ENCODE measurements around the gene MBD5. TPM values are rescaled to one million over a fixed set of nuclear protein-coding genes. Genes with fewer than 3 reads are reported as not detected.

MBD5 gene
- total RNA-seq, 1 experiment from 2014 or later = 33.9 TPM

DNA sequence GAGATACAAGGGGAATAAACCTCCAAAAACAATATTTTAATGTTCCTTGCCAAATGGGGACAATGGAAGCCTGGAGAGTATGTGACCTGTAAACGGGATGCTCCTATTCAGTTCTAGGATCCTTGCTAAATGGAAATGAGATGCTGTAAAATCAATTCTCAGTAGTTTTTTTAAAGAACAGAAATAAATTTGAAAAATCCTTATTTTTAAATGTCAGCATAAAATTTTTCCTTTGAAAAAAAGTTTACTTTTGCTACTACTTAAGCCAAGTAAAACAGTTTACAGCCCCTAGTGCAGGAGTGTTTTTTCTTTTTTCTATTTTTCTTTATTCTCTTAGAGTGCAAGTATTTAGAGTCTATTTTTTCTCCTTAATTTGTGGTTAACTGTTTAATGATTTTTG lies 158.8 kb downstream of the MBD5 start:
- POLR2A ChIA-PET = no interaction called here
- Mint-ChIP-seq H3K36me3 (ENCODE audit: insufficient read depth, unreplicated experiment) (peaks cover 13% of the 10 kb centered on the region), H3K27me3 (ENCODE audit: insufficient read depth, unreplicated experiment) (no peaks in the 10 kb centered on the region), H3K9me3 (ENCODE audit: unreplicated experiment) (peaks cover 5% of the 10 kb centered on the region), H3K4me1 (ENCODE audit: insufficient read depth, unreplicated experiment) (no peaks in the 10 kb centered on the region), H3K27ac (ENCODE audit: low read depth, unreplicated experiment) (no peak overlapping the region), H3K4me3 (ENCODE audit: unreplicated experiment) (no peak overlapping the region)
- DNase-seq (ENCODE audit: unreplicated experiment) = no peak
- no TSS peak for BruUV-seq (replicated peaks)
- intact Hi-C loops (cut with micrococcal nuclease) = no loop called here
- CTCF ChIA-PET = no interaction called here
- TF ChIP-seq, protein P1, sequence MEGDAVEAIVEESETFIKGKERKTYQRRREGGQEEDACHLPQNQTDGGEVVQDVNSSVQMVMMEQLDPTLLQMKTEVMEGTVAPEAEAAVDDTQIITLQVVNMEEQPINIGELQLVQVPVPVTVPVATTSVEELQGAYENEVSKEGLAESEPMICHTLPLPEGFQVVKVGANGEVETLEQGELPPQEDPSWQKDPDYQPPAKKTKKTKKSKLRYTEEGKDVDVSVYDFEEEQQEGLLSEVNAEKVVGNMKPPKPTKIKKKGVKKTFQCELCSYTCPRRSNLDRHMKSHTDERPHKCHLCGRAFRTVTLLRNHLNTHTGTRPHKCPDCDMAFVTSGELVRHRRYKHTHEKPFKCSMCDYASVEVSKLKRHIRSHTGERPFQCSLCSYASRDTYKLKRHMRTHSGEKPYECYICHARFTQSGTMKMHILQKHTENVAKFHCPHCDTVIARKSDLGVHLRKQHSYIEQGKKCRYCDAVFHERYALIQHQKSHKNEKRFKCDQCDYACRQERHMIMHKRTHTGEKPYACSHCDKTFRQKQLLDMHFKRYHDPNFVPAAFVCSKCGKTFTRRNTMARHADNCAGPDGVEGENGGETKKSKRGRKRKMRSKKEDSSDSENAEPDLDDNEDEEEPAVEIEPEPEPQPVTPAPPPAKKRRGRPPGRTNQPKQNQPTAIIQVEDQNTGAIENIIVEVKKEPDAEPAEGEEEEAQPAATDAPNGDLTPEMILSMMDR (IDR thresholded peaks at IDR 0.05; ENCODE audit: unreplicated experiment) = no peak

DNA sequence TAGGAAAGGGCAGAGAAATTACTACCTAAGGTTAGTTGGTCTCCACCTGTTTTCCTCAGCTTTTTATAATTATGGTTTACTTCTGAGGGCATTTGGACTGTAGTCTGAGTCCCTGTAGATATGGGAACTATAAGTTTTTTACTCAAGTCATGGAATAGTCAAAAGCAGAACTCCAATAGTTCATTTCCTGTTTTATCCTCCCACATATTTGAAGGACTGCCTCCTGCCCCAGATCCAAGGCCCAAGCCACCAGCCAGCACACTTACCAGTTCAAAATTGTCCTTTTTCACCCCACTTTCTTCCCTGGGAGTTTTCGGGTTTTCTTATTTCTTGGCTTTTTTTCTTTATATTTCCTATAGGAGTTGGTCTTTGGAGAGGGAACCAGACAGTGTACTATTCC lies 164.1 kb downstream of the MBD5 start:
- intact Hi-C loops (cut with micrococcal nuclease) = no loop called here
- Mint-ChIP-seq H3K27ac (ENCODE audit: low read depth, unreplicated experiment) (no peak overlapping the region), H3K9me3 (ENCODE audit: unreplicated experiment) (peaks cover 14% of the 10 kb centered on the region), H3K27me3 (ENCODE audit: insufficient read depth, unreplicated experiment) (no peaks in the 10 kb centered on the region), H3K4me1 (ENCODE audit: insufficient read depth, unreplicated experiment) (no peaks in the 10 kb centered on the region), H3K36me3 (ENCODE audit: insufficient read depth, unreplicated experiment) (peaks cover 16% of the 10 kb centered on the region), H3K4me3 (ENCODE audit: unreplicated experiment) (no peak overlapping the region)
- DNase-seq (ENCODE audit: unreplicated experiment) = no peak
- ChIA-PET POLR2A (no interaction called here), CTCF (interaction anchor here (0.6 kb wide), 1 partner anchor 46 kb away, joined by 4 read pairs; no protein-coding TSS in a partner anchor)
- TF ChIP-seq, protein P1 (IDR thresholded peaks at IDR 0.05; ENCODE audit: unreplicated experiment) = no peak
- no TSS peak for BruUV-seq (replicated peaks)

DNA sequence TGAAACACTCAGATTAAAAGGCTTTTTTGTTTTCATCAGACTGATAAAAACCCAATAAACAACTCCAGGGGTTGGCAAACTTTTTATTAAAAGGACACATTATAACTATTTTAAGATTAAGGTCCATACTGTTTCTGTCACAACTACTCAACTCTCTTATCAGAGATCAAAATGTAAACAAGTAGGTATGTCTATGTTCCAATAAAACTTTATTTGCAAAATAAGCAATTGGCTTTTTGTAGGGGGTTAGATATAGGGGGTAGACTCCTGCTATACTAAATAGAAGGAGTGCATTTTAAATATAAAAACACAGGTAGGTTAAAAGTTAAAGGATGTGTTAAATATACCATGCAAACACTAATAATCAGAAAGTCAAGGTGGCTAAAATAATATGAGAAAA lies 174.0 kb downstream of the MBD5 start:
- ChIA-PET CTCF (no interaction called here), POLR2A (no interaction called here)
- no peaks in the 10 kb centered on the region for H3K4me1 Mint-ChIP-seq (ENCODE audit: insufficient read depth, unreplicated experiment)
- H3K27me3 Mint-ChIP-seq (ENCODE audit: insufficient read depth, unreplicated experiment) = no peaks in the 10 kb centered on the region
- no TSS peak for BruUV-seq (replicated peaks)
- no peak overlapping the region for H3K4me3 Mint-ChIP-seq (ENCODE audit: unreplicated experiment)
- TF ChIP-seq, protein P1 (IDR thresholded peaks at IDR 0.05; ENCODE audit: unreplicated experiment) = no peak
- no peaks in the 10 kb centered on the region for H3K9me3 Mint-ChIP-seq (ENCODE audit: unreplicated experiment)
- DNase-seq (ENCODE audit: unreplicated experiment) = no peak
- intact Hi-C loops (cut with micrococcal nuclease) = no loop called here
- H3K36me3 Mint-ChIP-seq (ENCODE audit: insufficient read depth, unreplicated experiment) = no peaks in the 10 kb centered on the region
- H3K27ac Mint-ChIP-seq (ENCODE audit: low read depth, unreplicated experiment) = no peak overlapping the region

DNA sequence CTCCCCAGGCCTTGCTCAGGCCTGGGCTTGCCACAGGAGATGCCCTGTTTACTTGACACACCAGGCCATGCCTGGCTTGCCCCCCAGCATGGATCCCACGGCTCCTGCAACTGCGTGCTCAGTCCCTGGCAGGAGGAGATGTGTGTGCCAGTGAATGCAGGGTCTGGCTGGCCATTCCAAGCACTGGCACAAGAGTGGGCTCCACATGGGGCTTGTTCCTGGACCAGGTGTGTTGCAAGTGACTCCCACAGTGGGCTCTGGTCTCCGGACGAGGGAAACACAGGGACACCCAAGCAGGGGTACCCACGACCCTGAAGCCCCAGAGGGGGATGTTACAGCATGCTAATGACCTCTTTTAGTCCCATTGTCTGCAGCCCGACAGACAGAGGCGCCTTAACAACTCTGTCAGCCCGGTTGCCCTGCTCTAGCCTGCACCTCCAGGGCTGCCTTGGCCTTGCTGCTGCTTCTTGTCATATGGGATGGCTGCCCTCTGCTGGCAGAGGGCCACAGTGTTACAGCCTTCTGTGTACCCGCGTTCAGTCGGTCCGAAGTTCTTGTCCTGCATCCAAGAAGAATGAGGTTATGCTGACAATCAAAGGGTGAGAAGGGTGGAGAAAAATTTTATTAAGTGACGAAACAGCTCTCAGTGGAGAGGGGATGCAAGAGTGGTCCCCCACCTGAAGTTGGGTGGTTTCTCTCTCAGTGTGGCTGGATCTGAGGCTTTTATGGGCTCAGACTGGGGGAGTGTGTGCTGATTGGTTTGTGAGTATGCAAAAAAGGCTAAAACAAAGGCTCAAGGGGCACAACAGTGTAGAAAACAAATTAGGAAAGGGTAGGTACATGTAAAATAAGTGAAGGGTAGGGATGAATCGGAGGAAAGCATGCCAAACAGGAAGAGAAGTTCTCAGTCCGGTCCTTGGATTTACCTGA lies 180.4 kb downstream of the MBD5 start:
- ChIA-PET POLR2A (interaction anchor here (1.1 kb wide), 1 partner anchor 211 kb away, joined by 3 read pairs; no protein-coding TSS in a partner anchor), CTCF (interaction anchor here (0.7 kb wide), 1 partner anchor 107 kb away, joined by 3 read pairs; no protein-coding TSS in a partner anchor)
- Mint-ChIP-seq H3K4me1 (ENCODE audit: insufficient read depth, unreplicated experiment) (no peaks in the 10 kb centered on the region), H3K36me3 (ENCODE audit: insufficient read depth, unreplicated experiment) (peaks cover 6% of the 10 kb centered on the region), H3K4me3 (ENCODE audit: unreplicated experiment) (no peak overlapping the region), H3K9me3 (ENCODE audit: unreplicated experiment) (no peaks in the 10 kb centered on the region), H3K27ac (ENCODE audit: low read depth, unreplicated experiment) (no peak overlapping the region), H3K27me3 (ENCODE audit: insufficient read depth, unreplicated experiment) (no peaks in the 10 kb centered on the region)
- BruUV-seq (replicated peaks) = no TSS peak
- DNase-seq (ENCODE audit: unreplicated experiment) = peak; percentile 51
- intact Hi-C loops (cut with micrococcal nuclease) = loop anchor here (1.0 to 5.0 kb wide), 2 partner anchors 211 to 264 kb away; no protein-coding TSS in a partner anchor
- TF ChIP-seq, protein P1 (IDR thresholded peaks at IDR 0.05; ENCODE audit: unreplicated experiment) = peak; percentile 36

Measured in MCF 10A (cell line).